Neural progenitor cell (in vitro differentiated cells): ENCODE results near the gene TMEM185A. TPM values are rescaled to one million over a fixed set of nuclear protein-coding genes. Genes with fewer than 3 reads are reported as not detected.
"Not testable (repeated sequence)": the region's sequence is repeated elsewhere in the genome, so short reads cannot be mapped to it uniquely, and the experiment has no call there.

Experiments
- DNase-seq: peaks from one replicate; pipeline ENCODE4 v3.0.0-alpha.2; 2016; ENCODE audit warnings: low spot score
- H2AFZ ChIP-seq: fragments of 200-600 bp; sonication (generic); replicated peaks from 2 replicates; pipeline ENCODE4 v1.6.1; 2016; ENCODE audit warnings: antibody characterized with exemption
- H3F3A ChIP-seq: fragments of 200-600 bp; sonication (generic); 2 replicates; pipeline ENCODE4 v1.6.1; 2016; ENCODE audit warnings: antibody characterized with exemption, low read depth
- H3K27ac ChIP-seq: fragments of 200-600 bp; sonication (generic); 2 replicates; pipeline ENCODE4 v1.5.1; 2016; ENCODE audit warnings: mild to moderate bottlenecking
- H3K27me3 ChIP-seq: fragments of 200-600 bp; sonication (generic); 2 replicates; pipeline ENCODE4 v1.6.1; 2016; ENCODE audit warnings: mild to moderate bottlenecking, moderate library complexity
- H3K36me3 ChIP-seq: fragments of 200-600 bp; sonication (generic); 2 replicates; pipeline ENCODE4 v1.5.1; 2016
- H3K4me1 ChIP-seq: fragments of 200-600 bp; sonication (generic); 2 replicates; pipeline ENCODE4 v1.6.1; 2016; ENCODE audit warnings: mixed run types
- H3K4me2 ChIP-seq: fragments of 200-600 bp; sonication (generic); 2 replicates; pipeline ENCODE4 v1.6.1; 2016
- H3K4me3 ChIP-seq: fragments of 200-600 bp; sonication (generic); 2 replicates; pipeline ENCODE4 v1.5.1; 2016
- H3K79me2 ChIP-seq: fragments of 200-600 bp; sonication (generic); 2 replicates; pipeline ENCODE4 v1.6.1; 2016; ENCODE audit warnings: low read depth
- H3K9ac ChIP-seq: fragments of 200-600 bp; sonication (generic); 2 replicates; pipeline ENCODE4 v1.6.1; 2016
- H3K9me3 ChIP-seq: fragments of 200-600 bp; sonication (generic); 2 replicates; pipeline ENCODE4 v1.5.1; 2016; ENCODE audit warnings: low read depth
- H4K20me1 ChIP-seq: fragments of 200-600 bp; sonication (generic); 2 replicates; pipeline ENCODE4 v1.6.1; 2016; ENCODE audit warnings: low read depth
- H3K27ac Mint-ChIP-seq: 3 replicates; pipeline ENCODE4 v1.8.0; 2021; ENCODE audit warnings: mixed read lengths
- H3K27me3 Mint-ChIP-seq: 2 replicates; pipeline ENCODE4 v1.8.0; 2022; ENCODE audit warnings: low read depth, mild to moderate bottlenecking, inconsistent platforms, moderate library complexity, mixed read lengths; ENCODE audit not compliant: insufficient read depth
- H3K36me3 Mint-ChIP-seq: 3 replicates; pipeline ENCODE4 v1.8.0; 2021; ENCODE audit warnings: mixed read lengths
- H3K4me1 Mint-ChIP-seq: 3 replicates; pipeline ENCODE4 v1.8.0; 2021; ENCODE audit warnings: mixed read lengths
- H3K4me3 Mint-ChIP-seq: 3 replicates; pipeline ENCODE4 v1.8.0; 2021; ENCODE audit warnings: mild to moderate bottlenecking, moderate library complexity, mixed read lengths
- H3K9me3 Mint-ChIP-seq: 3 replicates; pipeline ENCODE4 v1.8.0; 2020; ENCODE audit warnings: mixed read lengths
- CTCF ChIP-seq: fragments of 200-600 bp; sonication (generic); IDR thresholded peaks from 2 replicates; pipeline ENCODE4 v1.5.1; 2017; ENCODE audit warnings: antibody characterized with exemption, mild to moderate bottlenecking
- EZH2 ChIP-seq: fragments of 200-600 bp; sonication (generic); IDR thresholded peaks from 2 replicates; pipeline ENCODE4 v1.6.1; 2017; ENCODE audit warnings: antibody characterized with exemption, mild to moderate bottlenecking, moderate library complexity
- EZH2phosphoT487 ChIP-seq: fragments of 200-600 bp; sonication (generic); IDR thresholded peaks from 2 replicates; pipeline ENCODE4 v1.6.1; 2017; ENCODE audit warnings: antibody characterized with exemption
- total RNA-seq: library from RNA; depleted of rRNA; stranded (reverse); fragments of >200 nt; gene quantifications from 2 replicates; pipeline ENCODE4 v1.2.3, GENCODE V29; 2015; ENCODE audit warnings: low replicate concordance

The TMEM185A gene
- total RNA-seq, result 15.8 and 16.3 TPM in 2 replicates

DNA sequence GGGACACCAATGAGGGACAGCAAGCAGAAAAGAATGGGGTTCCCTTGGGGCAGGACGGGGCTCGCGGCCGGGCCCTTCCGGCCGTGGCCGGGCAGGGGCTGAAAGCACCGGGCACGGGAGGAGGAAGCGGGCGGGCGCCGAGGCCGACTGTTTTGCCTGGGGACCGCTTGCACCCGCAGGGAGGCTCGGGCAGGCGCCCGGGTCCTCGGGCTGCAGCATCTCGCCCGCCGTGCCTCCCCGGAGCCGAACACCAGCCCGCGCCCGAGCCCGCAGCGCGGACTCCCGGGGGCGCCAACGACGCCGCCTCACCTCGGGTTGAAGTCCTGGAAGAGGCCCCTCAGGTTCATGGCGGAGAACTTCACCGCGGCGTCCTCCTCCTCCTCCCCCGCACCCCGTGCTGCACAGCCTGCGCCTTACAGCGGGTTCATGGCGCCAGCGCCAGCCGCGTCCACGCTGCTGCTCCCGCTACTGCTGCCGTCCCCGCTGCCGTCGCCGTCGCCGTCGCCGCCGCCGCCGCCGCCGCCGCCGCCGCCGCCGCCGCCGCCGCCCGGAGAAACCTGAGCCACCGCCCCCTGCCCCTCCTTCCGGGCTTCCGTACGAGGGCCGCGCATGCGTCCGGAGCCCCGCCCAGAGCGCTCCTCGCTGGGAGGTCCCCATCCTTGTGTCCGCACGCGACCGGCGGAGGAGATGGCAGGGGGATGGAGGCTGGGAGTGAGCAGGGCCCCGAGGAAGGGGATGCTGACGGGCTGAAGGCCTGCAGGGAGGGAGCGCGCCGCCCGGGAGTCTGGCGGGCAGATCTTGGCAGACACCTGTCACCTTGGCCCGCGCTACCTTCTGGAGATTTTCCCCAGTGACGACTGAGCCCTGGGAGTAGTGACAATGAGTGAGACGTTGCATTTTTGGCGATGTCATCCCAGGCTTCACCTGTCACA, at the start of gene TMEM185A:
TSS of gene TMEM185A (minus strand) at position 559 of the 932 bp plus-strand sequence. CDS start at position 347, 212 bp downstream.
- Histone ChIP-seq H2AFZ (peak within 1 kb of the TSS; percentile 42), H3K4me2 (peak within 1 kb of the TSS; percentile 77), H3K4me1 (no peaks in the 10 kb centered on the region), H3K36me3 (no peaks in the 10 kb centered on the region), H3K27me3 (peaks cover 30% of the 10 kb centered on the region), H3K4me3 (peak within 1 kb of the TSS; percentile 78), H3K27ac (no peak within 1 kb of the TSS), H3F3A (no peaks in the 10 kb centered on the region), H3K9me3 (no peaks in the 10 kb centered on the region), H3K79me2 (peaks cover 23% of the 10 kb centered on the region), H4K20me1 (peaks cover 18% of the 10 kb centered on the region), H3K9ac (peak within 1 kb of the TSS; percentile 48)
- Mint-ChIP-seq H3K9me3 (peaks cover 11% of the 10 kb centered on the region), H3K4me3 (peak within 1 kb of the TSS; percentile 95), H3K36me3 (no peaks in the 10 kb centered on the region), H3K4me1 (peaks cover 13% of the 10 kb centered on the region), H3K27ac (peak within 1 kb of the TSS; percentile 85), H3K27me3 (peaks cover 7% of the 10 kb centered on the region)
- DNase-seq, result peak; percentile 89
- no peak for TF ChIP-seq CTCF
- no peak for TF ChIP-seq EZH2
- TF ChIP-seq EZH2phosphoT487, result no peak

DNA sequence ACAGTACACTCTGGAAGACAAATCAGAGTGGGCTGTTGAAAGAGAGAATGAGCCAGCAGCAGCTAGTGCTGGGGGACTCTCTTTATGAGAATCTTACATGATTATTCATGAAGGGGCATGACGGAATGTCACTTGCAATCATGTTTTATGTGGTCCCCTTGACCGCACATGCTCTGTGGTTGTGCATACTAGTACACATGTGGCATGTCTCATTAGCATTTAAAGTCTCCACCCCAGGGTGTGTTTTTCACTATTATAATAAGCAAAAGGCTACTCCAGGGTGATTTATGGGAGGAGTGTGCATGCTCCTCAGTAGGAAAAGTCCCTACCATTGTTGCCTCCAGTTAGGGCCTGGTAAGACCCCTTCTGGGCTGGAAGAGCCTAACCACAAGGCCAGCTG, 49.6 kb upstream of the TMEM185A start:
- no peaks in the 10 kb centered on the region for H4K20me1 ChIP-seq
- H3K4me3 ChIP-seq, result no peak overlapping the region
- H3K27ac ChIP-seq, result no peak overlapping the region
- no peak for DNase-seq
- H2AFZ ChIP-seq, result no peak overlapping the region
- Mint-ChIP-seq H3K27me3 (peaks cover 3% of the 10 kb centered on the region), H3K36me3 (no peaks in the 10 kb centered on the region), H3K27ac (no peak overlapping the region), H3K9me3 (peaks cover 4% of the 10 kb centered on the region), H3K4me1 (peaks cover 6% of the 10 kb centered on the region), H3K4me3 (no peak overlapping the region)
- H3K27me3 ChIP-seq, result no peaks in the 10 kb centered on the region
- TF ChIP-seq EZH2phosphoT487, result no peak
- TF ChIP-seq EZH2, result no peak
- TF ChIP-seq CTCF, result no peak
- no peaks in the 10 kb centered on the region for H3K4me1 ChIP-seq
- no peak overlapping the region for H3K9ac ChIP-seq
- no peaks in the 10 kb centered on the region for H3K36me3 ChIP-seq
- no peak overlapping the region for H3K4me2 ChIP-seq
- H3K79me2 ChIP-seq, result no peaks in the 10 kb centered on the region
- peaks cover 8% of the 10 kb centered on the region for H3F3A ChIP-seq
- H3K9me3 ChIP-seq, result no peaks in the 10 kb centered on the region

GRCh38 chrX:149679164-149679678, 47.6 kb upstream of the TMEM185A start:
- H2AFZ ChIP-seq, H3K4me1 Mint-ChIP-seq, DNase-seq, H3K27me3 Mint-ChIP-seq, H3K36me3 ChIP-seq, H3K4me3 ChIP-seq, H3K36me3 Mint-ChIP-seq, H3K9me3 Mint-ChIP-seq, H3K4me3 Mint-ChIP-seq, H3K4me1 ChIP-seq, H3F3A ChIP-seq, H3K27ac Mint-ChIP-seq, H3K9me3 ChIP-seq, H3K27me3 ChIP-seq, H3K27ac ChIP-seq, H3K4me2 ChIP-seq, H3K79me2 ChIP-seq, H3K9ac ChIP-seq, H4K20me1 ChIP-seq: not testable (repeated sequence)

DNA sequence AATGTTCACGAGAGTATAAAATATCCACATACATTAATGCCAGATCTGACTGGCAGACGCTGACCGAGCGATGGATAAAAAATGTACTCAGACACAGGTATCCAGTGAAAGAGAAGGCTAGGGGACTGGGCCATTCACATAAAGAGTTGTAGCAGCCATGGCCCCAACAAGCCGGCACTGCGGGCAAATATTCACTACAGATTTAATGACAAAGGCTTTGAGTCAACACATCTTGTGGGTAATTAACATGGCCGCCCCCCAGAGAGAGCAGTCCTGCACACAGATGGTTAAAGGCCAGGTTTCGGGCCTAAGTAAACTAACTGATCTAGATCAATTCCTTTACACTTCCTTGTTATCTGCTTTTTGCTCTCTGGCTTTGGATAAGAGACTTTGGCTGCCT, 44.0 kb upstream of the TMEM185A start:
- H3K36me3 Mint-ChIP-seq, H3K9ac ChIP-seq, H3K27me3 Mint-ChIP-seq, H3K4me3 ChIP-seq, H3K4me1 ChIP-seq, H3K27ac Mint-ChIP-seq, H3K36me3 ChIP-seq, H3K79me2 ChIP-seq, H2AFZ ChIP-seq, H4K20me1 ChIP-seq, H3K4me1 Mint-ChIP-seq, H3K27me3 ChIP-seq, H3K9me3 ChIP-seq, H3F3A ChIP-seq, H3K27ac ChIP-seq, H3K4me3 Mint-ChIP-seq, DNase-seq, H3K9me3 Mint-ChIP-seq, H3K4me2 ChIP-seq: not testable (repeated sequence)

- H2AFZ ChIP-seq, H3K9me3 ChIP-seq, H3K9ac ChIP-seq, H3K27ac ChIP-seq, H4K20me1 ChIP-seq, H3K4me3 ChIP-seq, DNase-seq, H3K79me2 ChIP-seq, H3K36me3 Mint-ChIP-seq, H3K4me3 Mint-ChIP-seq, H3K9me3 Mint-ChIP-seq, H3K4me2 ChIP-seq, H3K36me3 ChIP-seq, H3F3A ChIP-seq, H3K27me3 ChIP-seq, H3K27me3 Mint-ChIP-seq, H3K4me1 Mint-ChIP-seq, H3K4me1 ChIP-seq, H3K27ac Mint-ChIP-seq: not testable (repeated sequence)
Observed at GRCh38 chrX:149675088-149675487, 43.5 kb upstream of the TMEM185A start.

GRCh38 chrX:149660613-149661012, 29.0 kb upstream of the TMEM185A start:
- H3K27ac Mint-ChIP-seq, H3F3A ChIP-seq, H3K27me3 Mint-ChIP-seq, H3K36me3 ChIP-seq, H3K4me1 Mint-ChIP-seq, H2AFZ ChIP-seq, H4K20me1 ChIP-seq, H3K27me3 ChIP-seq, H3K4me1 ChIP-seq, H3K79me2 ChIP-seq, H3K9me3 ChIP-seq, H3K9ac ChIP-seq, H3K4me3 Mint-ChIP-seq, H3K4me2 ChIP-seq, H3K9me3 Mint-ChIP-seq, DNase-seq, H3K4me3 ChIP-seq, H3K36me3 Mint-ChIP-seq, H3K27ac ChIP-seq: not testable (repeated sequence)
